ENCODE measurements around the gene AFMID.

- TF ChIP-seq, protein P1, sequence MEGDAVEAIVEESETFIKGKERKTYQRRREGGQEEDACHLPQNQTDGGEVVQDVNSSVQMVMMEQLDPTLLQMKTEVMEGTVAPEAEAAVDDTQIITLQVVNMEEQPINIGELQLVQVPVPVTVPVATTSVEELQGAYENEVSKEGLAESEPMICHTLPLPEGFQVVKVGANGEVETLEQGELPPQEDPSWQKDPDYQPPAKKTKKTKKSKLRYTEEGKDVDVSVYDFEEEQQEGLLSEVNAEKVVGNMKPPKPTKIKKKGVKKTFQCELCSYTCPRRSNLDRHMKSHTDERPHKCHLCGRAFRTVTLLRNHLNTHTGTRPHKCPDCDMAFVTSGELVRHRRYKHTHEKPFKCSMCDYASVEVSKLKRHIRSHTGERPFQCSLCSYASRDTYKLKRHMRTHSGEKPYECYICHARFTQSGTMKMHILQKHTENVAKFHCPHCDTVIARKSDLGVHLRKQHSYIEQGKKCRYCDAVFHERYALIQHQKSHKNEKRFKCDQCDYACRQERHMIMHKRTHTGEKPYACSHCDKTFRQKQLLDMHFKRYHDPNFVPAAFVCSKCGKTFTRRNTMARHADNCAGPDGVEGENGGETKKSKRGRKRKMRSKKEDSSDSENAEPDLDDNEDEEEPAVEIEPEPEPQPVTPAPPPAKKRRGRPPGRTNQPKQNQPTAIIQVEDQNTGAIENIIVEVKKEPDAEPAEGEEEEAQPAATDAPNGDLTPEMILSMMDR (conservative IDR thresholded peaks at IDR 0.05; ENCODE audit: low read depth, low read length): no peak
- TF ChIP-seq EZH2 (IDR thresholded peaks at IDR 0.05; ENCODE audit: borderline replicate concordance, low read depth, low read length, poor library complexity, severe bottlenecking): no peak
Observed at GRCh38 chr17:78210111-78210510, 22.9 kb downstream of the AFMID start.
